ENCODE results near the gene MAML1.

Gene MAML1

GRCh38 chr5:179766726-179767455, 34.3 kb downstream of the MAML1 start:
- TF ChIP-seq TOX (CRISPR knock-in tag; IDR thresholded peaks at IDR 0.05; ENCODE audit: borderline replicate concordance) (no peak), ARNTL (CRISPR knock-in tag; IDR thresholded peaks at IDR 0.05; ENCODE audit: borderline replicate concordance, low read depth) (no peak), PPARA (CRISPR knock-in tag; IDR thresholded peaks at IDR 0.05; ENCODE audit: borderline replicate concordance) (no peak), ZNF8 (CRISPR knock-in tag; IDR thresholded peaks at IDR 0.05) (no peak), ZNF70 (CRISPR knock-in tag; IDR thresholded peaks at IDR 0.05) (no peak), TCF4 (CRISPR knock-in tag; IDR thresholded peaks at IDR 0.05; ENCODE audit: borderline replicate concordance) (no peak), ESRRG (CRISPR knock-in tag; IDR thresholded peaks at IDR 0.05) (no peak), ZFP30 (CRISPR knock-in tag; IDR thresholded peaks at IDR 0.05) (no peak)
- ATAC-seq, result no peak

- TF ChIP-seq GLIS3 (CRISPR knock-in tag; IDR thresholded peaks at IDR 0.05) (no peak), CSRNP3 (CRISPR knock-in tag; IDR thresholded peaks at IDR 0.05) (no peak), ZFP30 (CRISPR knock-in tag; IDR thresholded peaks at IDR 0.05) (no peak), ZNF8 (CRISPR knock-in tag; IDR thresholded peaks at IDR 0.05) (no peak), OSR1 (CRISPR knock-in tag; IDR thresholded peaks at IDR 0.05) (no peak), POU6F1 (CRISPR knock-in tag; IDR thresholded peaks at IDR 0.05; ENCODE audit: borderline replicate concordance, low read depth) (no peak), CSDC2 (CRISPR knock-in tag; IDR thresholded peaks at IDR 0.05) (no peak), ARNTL (CRISPR knock-in tag; IDR thresholded peaks at IDR 0.05; ENCODE audit: borderline replicate concordance, low read depth) (no peak), ISL1 (CRISPR knock-in tag; IDR thresholded peaks at IDR 0.05) (no peak)
- no peak for ATAC-seq
Measured at GRCh38 chr5:179767496-179768100, 35.0 kb downstream of the MAML1 start.

- TF ChIP-seq ZFP30 (CRISPR knock-in tag; IDR thresholded peaks at IDR 0.05), result no peak
- no peak for TF ChIP-seq POU6F1 (CRISPR knock-in tag; IDR thresholded peaks at IDR 0.05; ENCODE audit: borderline replicate concordance, low read depth)
- no peak for TF ChIP-seq TSHZ2 (CRISPR knock-in tag; IDR thresholded peaks at IDR 0.05)
- no peak for TF ChIP-seq ZNF565 (CRISPR knock-in tag; conservative IDR thresholded peaks at IDR 0.05; ENCODE audit: low read depth)
- TF ChIP-seq RARB (CRISPR knock-in tag; IDR thresholded peaks at IDR 0.05), result no peak
- TF ChIP-seq OSR1 (CRISPR knock-in tag; IDR thresholded peaks at IDR 0.05), result no peak
- TF ChIP-seq ZNF8 (CRISPR knock-in tag; IDR thresholded peaks at IDR 0.05), result no peak
- TF ChIP-seq CREB5 (CRISPR knock-in tag; IDR thresholded peaks at IDR 0.05; ENCODE audit: low read depth), result no peak
- TF ChIP-seq ARNTL (CRISPR knock-in tag; IDR thresholded peaks at IDR 0.05; ENCODE audit: borderline replicate concordance, low read depth), result no peak
- no peak for TF ChIP-seq ZNF70 (CRISPR knock-in tag; IDR thresholded peaks at IDR 0.05)
- TF ChIP-seq CSDC2 (CRISPR knock-in tag; IDR thresholded peaks at IDR 0.05), result no peak
- TF ChIP-seq TOX (CRISPR knock-in tag; IDR thresholded peaks at IDR 0.05; ENCODE audit: borderline replicate concordance), result no peak
- TF ChIP-seq ZC3H10 (CRISPR knock-in tag; IDR thresholded peaks at IDR 0.05), result no peak
- TF ChIP-seq BACH2 (CRISPR knock-in tag; IDR thresholded peaks at IDR 0.05; ENCODE audit: borderline replicate concordance), result no peak
- TF ChIP-seq PATZ1 (CRISPR knock-in tag; IDR thresholded peaks at IDR 0.05; ENCODE audit: borderline replicate concordance), result no peak
- no peak for ATAC-seq
Measured at GRCh38 chr5:179768326-179769085, 35.9 kb downstream of the MAML1 start.

Measured in SK-N-SH treated with all-trans-retinoic acid at 6 μM for 48 hours (cell line).